CD4-positive, alpha-beta T cell treated with Interleukin-17A for 1 hour (primary cell): Measurements from ENCODE around the gene NATD1.

Experiments used
- DNase-seq: peaks from one replicate; pipeline ENCODE4 v3.0.0-alpha.2; 2020

Gene NATD1

DNA sequence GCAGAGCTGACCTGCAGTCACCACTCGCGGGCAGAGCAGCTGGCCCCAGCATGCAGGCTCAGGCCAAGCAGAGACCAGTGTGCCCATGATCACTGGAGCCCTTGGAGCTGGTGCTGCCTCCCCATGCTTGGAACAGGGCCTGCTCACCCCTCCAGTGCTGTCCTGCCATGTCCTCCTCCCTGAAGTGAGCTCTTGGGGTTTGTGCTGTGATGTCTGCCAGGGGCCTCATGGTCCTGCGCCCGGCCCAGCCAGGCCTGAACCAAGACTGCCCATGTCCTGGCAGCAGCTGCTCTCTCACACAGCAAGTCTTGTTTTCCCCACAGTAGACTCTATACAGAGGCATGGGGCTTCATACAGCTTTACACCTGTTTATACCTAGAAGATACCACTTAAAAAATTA, 63.8 kb downstream of the NATD1 start:
- DNase-seq: no peak
